HepG2 (cell line): ENCODE data around the gene KATNB1. TPM values are rescaled to one million over a fixed set of nuclear protein-coding genes. Genes with fewer than 3 reads are reported as not detected.

Experiments
- DPF2 ChIP-seq: sonication (generic); formaldehyde crosslinking; IDR thresholded peaks from 2 replicates; pipeline ENCODE4 v1.4.0; 2020; ENCODE audit warnings: mild to moderate bottlenecking, low read depth, missing genetic modification reagents, borderline replicate concordance
- KMT2B ChIP-seq: IDR thresholded peaks from 2 replicates; pipeline ENCODE4 v1.6.1; 2016; ENCODE audit warnings: missing genetic modification reagents, missing compliant biosample characterization
- LRRFIP1 ChIP-seq: sonication (generic); formaldehyde crosslinking; conservative IDR thresholded peaks from 2 replicates; pipeline ENCODE4 v1.4.0; 2020; ENCODE audit warnings: missing genetic modification reagents
- REPIN1 ChIP-seq: sonication (generic); formaldehyde crosslinking; IDR thresholded peaks from 2 replicates; pipeline ENCODE4 v1.8.0; 2022; ENCODE audit warnings: missing genetic modification reagents, low read depth, mild to moderate bottlenecking, borderline replicate concordance
- SCMH1 ChIP-seq: sonication (generic); formaldehyde crosslinking; IDR thresholded peaks from 2 replicates; pipeline ENCODE4 v1.9.0; 2021; ENCODE audit warnings: missing genetic modification reagents, mild to moderate bottlenecking, borderline replicate concordance
- SNRNP70 ChIP-seq: fragments of 200-400 bp; formaldehyde crosslinking; IDR thresholded peaks from 2 replicates; pipeline ENCODE4 v1.6.1; 2017; ENCODE audit warnings: mild to moderate bottlenecking, low read depth, low read length, moderate library complexity
- SOX13 ChIP-seq, 3 experiments: fragments of 450-650 bp in 1 of 3; sonication (generic) in 1 of 3; formaldehyde crosslinking in 1 of 3; IDR thresholded peaks in 2 of 3; conservative IDR thresholded peaks in 1 of 3; 2 replicates each; pipeline versions ENCODE4 v1.5.0 to v1.6.1; 2016 to 2020; ENCODE audit warnings: antibody characterized with exemption in 1 of 3, mild to moderate bottlenecking in 1 of 3, missing compliant biosample characterization in 1 of 3, missing genetic modification reagents in 1 of 3, moderate library complexity in 1 of 3
- SUZ12 ChIP-seq: fragments of 150-350 bp; IDR thresholded peaks from 2 replicates; pipeline ENCODE4 v1.6.1; 2014; ENCODE audit warnings: low read depth, low read length
- ZNF737 ChIP-seq: sonication (generic); formaldehyde crosslinking; IDR thresholded peaks from 2 replicates; pipeline ENCODE4 v1.5.0; 2020; ENCODE audit warnings: missing genetic modification reagents, mild to moderate bottlenecking, borderline replicate concordance
- ZNF772 ChIP-seq: sonication (generic); formaldehyde crosslinking; IDR thresholded peaks from 2 replicates; pipeline ENCODE4 v1.5.0; 2020; ENCODE audit warnings: mild to moderate bottlenecking, missing genetic modification reagents
- polyA plus RNA-seq, 8 experiments: library from polyadenylated mRNA; depleted of rRNA in 3 of 8; stranded (reverse) in 7 of 8; unstranded in 1 of 8; fragments of >200 nt; fragmentation: Illumina TruSeq in 4 of 8; extraction: Trizol in 4 of 8; gene quantifications; 2 replicates each; pipeline versions ENCODE4 v1.2.1 to v1.2.3, GENCODE V29; 2011 to 2016; ENCODE audit warnings: low read depth in 4 of 8, missing spikeins in 1 of 8, mixed read lengths in 1 of 8; ENCODE audit not compliant: insufficient read depth in 1 of 8
- total RNA-seq, 5 experiments: library from RNA; depleted of rRNA; stranded (reverse); fragments of >200 nt; fragmentation: Illumina TruSeq; extraction: Trizol; gene quantifications; 2 replicates each; pipeline ENCODE4 v1.2.3, GENCODE V29; 2016; ENCODE audit warnings: low read depth in 1 of 5
- TF ChIP-seq, protein P1 (sequence below): fragments of 450-650 bp; IDR thresholded peaks from 2 replicates; pipeline ENCODE4 v1.6.1; 2016
- TF ChIP-seq, protein P2 (sequence below): IDR thresholded peaks from 2 replicates; pipeline ENCODE4 v1.6.1; 2016; ENCODE audit warnings: mild to moderate bottlenecking, missing biosample characterization, missing genetic modification reagents
- TF ChIP-seq, protein P3 (sequence below), 2 experiments: fragments of 450-650 bp in 1 of 2; sonication (generic) in 1 of 2; formaldehyde crosslinking in 1 of 2; IDR thresholded peaks; 2 replicates each; pipeline versions ENCODE4 v1.6.1 to v1.8.0; 2016 to 2022; ENCODE audit warnings: antibody characterized with exemption in 1 of 2, mild to moderate bottlenecking in 1 of 2, missing genetic modification reagents in 1 of 2

The KATNB1 gene
- total and polyA plus RNA-seq, 2 of the 13 experiments (the other 11 are each of a cell fraction or from before 2014, with no cell fraction given), result 31.5 to 43.5 TPM

- TF ChIP-seq LRRFIP1 (CRISPR knock-in tag), result no peak
- TF ChIP-seq DPF2, result peak; percentile 67
- peak; percentile 60; the same call in 1 of the 2 replicates for TF ChIP-seq KMT2B (CRISPR knock-in tag)
- TF ChIP-seq SCMH1 (CRISPR knock-in tag), result no peak
- TF ChIP-seq, protein P1, sequence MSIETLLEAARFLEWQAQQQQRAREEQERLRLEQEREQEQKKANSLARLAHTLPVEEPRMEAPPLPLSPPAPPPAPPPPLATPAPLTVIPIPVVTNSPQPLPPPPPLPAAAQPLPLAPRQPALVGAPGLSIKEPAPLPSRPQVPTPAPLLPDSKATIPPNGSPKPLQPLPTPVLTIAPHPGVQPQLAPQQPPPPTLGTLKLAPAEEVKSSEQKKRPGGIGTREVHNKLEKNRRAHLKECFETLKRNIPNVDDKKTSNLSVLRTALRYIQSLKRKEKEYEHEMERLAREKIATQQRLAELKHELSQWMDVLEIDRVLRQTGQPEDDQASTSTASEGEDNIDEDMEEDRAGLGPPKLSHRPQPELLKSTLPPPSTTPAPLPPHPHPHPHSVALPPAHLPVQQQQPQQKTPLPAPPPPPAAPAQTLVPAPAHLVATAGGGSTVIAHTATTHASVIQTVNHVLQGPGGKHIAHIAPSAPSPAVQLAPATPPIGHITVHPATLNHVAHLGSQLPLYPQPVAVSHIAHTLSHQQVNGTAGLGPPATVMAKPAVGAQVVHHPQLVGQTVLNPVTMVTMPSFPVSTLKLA, result no peak
- no peak for TF ChIP-seq ZNF772 (CRISPR knock-in tag)
- TF ChIP-seq, protein P2, sequence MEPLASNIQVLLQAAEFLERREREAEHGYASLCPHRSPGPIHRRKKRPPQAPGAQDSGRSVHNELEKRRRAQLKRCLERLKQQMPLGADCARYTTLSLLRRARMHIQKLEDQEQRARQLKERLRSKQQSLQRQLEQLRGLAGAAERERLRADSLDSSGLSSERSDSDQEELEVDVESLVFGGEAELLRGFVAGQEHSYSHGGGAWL (CRISPR knock-in tag), result no peak
- TF ChIP-seq ZNF737 (CRISPR knock-in tag), result 0 out of 2 replicates have a peak, but pooled peaks have one; percentile 35
- TF ChIP-seq SNRNP70, result no peak
- peak; percentile 44; the same call in 1 of the 2 replicates for TF ChIP-seq REPIN1 (CRISPR knock-in tag)
- TF ChIP-seq SOX13 (IDR thresholded peaks at IDR 0.05), result peak; percentile 67
- peak in 1 of 2 experiments; percentile 90; a peak in 2 of 4 replicates for TF ChIP-seq SOX13 (CRISPR knock-in tag; conservative IDR thresholded peaks at IDR 0.05 in 1 of 2, IDR thresholded peaks at IDR 0.05 in 1 of 2)
- TF ChIP-seq, protein P3, sequence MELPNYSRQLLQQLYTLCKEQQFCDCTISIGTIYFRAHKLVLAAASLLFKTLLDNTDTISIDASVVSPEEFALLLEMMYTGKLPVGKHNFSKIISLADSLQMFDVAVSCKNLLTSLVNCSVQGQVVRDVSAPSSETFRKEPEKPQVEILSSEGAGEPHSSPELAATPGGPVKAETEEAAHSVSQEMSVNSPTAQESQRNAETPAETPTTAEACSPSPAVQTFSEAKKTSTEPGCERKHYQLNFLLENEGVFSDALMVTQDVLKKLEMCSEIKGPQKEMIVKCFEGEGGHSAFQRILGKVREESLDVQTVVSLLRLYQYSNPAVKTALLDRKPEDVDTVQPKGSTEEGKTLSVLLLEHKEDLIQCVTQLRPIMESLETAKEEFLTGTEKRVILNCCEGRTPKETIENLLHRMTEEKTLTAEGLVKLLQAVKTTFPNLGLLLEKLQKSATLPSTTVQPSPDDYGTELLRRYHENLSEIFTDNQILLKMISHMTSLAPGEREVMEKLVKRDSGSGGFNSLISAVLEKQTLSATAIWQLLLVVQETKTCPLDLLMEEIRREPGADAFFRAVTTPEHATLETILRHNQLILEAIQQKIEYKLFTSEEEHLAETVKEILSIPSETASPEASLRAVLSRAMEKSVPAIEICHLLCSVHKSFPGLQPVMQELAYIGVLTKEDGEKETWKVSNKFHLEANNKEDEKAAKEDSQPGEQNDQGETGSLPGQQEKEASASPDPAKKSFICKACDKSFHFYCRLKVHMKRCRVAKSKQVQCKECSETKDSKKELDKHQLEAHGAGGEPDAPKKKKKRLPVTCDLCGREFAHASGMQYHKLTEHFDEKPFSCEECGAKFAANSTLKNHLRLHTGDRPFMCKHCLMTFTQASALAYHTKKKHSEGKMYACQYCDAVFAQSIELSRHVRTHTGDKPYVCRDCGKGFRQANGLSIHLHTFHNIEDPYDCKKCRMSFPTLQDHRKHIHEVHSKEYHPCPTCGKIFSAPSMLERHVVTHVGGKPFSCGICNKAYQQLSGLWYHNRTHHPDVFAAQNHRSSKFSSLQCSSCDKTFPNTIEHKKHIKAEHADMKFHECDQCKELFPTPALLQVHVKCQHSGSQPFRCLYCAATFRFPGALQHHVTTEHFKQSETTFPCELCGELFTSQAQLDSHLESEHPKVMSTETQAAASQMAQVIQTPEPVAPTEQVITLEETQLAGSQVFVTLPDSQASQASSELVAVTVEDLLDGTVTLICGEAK (IDR thresholded peaks at IDR 0.05), result no peak
- TF ChIP-seq, protein P3 (CRISPR knock-in tag; IDR thresholded peaks at IDR 0.05), result no peak
- TF ChIP-seq SUZ12, result no peak
Observed at GRCh38 chr16:57704011-57704904, 31.3 kb upstream of the KATNB1 start (continued).
